Activated T-cell treated with anti-CD3 and anti-CD28 coated beads, Interleukin-2, amount 50 U/mL, for 48 hours (primary cell): ENCODE measurements around the gene MCU.
"Not testable (repeated sequence)": the region's sequence is repeated elsewhere in the genome, so short reads cannot be mapped to it uniquely, and the experiment has no call there.

Source experiments
- DNase-seq, 2 experiments: peaks; one replicate each; pipeline ENCODE4 v3.0.0-alpha.2; 2020

MCU gene

DNA sequence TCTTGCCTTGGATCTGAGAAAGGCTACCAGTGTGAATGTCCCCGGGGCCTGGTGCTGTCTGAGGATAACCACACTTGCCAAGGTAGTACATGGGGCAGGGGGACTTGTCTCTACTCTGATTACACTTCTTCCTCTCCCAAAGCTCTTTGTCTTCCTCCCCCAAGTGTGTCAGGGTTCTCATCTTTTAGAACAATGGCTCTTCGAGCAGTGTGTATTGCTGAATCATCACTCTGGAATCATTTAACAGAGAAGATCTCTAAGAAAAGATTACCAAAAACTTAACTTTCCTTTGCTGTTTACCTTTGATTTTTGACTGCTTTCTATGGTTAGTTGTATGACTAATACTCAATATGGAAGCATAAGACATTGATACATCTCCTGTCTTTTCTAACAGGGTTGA, 219.8 kb downstream of the MCU start:
- DNase-seq, result no peak

DNA sequence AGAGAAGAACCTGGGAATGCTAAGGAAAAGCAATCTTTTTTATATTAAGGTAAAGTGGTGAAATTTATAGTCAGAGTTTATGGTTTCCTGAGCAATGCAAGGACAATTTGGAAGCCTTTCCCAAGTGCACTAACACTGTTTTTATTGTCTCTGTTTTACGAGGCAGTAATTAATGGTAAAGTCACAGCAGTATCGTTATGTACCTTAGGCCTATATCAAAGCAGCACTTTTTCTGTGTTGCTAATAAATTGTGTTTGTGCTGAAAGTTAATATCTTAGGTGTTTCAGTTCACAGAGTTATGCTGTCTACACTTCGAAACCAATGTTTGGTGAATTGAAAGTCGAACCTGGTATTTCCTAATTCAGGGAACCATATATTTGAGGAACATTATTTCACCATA, 220.8 kb downstream of the MCU start:
- DNase-seq, result no peak

DNA sequence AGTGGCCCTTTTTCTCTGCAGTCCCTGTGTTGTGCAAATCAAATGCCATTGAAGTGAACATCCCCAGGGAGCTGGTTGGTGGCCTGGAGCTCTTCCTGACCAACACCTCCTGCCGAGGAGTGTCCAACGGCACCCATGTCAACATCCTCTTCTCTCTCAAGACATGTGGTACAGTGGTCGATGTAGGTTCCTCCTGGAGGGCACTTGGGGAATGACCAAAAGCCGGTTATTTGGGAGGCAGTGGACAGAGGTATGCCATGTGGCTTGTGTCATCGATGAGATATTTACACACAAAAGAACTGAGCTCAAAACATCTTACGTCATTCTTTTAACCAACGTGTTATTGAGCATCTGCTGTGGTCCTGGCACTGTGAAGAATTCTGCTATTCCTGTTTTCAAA, 221.3 kb downstream of the MCU start:
- no peak for DNase-seq

DNA sequence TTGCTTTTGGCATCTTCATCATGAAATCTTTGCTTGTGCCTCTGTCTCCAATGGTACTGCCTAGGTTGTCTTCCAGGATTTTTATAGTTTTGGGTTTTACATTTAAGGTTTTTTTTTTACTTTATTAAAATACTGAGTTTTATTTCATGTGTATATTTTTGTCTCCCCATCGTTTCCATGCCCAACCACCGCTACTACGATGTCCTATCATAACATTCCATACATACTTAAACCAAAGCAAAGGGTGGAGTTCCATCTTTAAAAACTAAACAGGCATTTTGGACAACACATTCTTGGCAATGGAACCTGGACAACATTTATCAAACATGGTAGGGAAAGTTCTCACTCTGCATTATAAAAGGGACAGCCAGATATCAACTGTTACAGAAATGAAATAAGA, 225.3 kb downstream of the MCU start:
- not testable (repeated sequence) for DNase-seq

DNA sequence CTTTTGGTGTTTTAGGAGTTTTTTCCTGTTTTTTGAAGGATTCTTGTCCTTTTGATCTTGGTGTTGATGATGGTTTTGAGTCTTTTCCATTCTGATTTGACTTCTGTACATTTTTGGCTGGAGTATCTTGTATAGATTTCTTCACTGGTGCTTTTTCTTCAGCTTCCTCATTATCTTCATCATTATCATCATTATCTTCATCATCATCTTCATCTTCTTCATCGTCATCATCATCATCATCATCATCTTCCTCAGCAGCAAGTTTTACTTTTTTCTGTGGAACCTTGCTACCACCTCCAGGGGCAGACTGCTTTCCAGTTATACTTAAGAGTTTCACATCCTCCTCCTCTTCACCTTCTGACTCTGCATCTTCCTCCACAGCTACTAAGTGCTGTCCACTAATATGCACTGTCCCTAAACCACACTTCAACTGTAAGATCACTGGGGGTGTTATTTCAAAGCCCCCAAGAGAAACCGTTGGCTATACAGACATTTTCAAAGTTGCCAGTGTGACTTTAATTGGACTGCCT, 225.9 kb downstream of the MCU start:
- not testable (repeated sequence) for DNase-seq

DNA sequence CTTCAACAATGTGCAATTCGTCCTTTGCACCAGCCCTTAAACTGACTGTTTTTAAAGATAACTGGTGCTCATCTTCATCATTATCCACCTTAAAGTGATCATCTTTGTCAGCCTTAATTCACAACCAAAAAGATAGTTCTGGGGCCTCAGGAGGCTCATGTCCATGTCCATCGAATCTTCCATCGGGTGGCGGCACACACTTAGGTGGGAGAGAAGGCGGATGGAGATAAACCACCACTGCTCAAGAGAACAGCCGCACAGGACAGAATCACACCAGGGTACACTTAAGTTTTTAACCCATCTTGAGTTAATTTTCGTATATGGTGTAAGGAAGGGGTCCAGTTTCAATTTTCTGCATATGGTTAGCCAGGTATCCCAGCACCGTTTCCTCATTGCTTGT, 226.4 kb downstream of the MCU start:
- no peak for DNase-seq

DNA sequence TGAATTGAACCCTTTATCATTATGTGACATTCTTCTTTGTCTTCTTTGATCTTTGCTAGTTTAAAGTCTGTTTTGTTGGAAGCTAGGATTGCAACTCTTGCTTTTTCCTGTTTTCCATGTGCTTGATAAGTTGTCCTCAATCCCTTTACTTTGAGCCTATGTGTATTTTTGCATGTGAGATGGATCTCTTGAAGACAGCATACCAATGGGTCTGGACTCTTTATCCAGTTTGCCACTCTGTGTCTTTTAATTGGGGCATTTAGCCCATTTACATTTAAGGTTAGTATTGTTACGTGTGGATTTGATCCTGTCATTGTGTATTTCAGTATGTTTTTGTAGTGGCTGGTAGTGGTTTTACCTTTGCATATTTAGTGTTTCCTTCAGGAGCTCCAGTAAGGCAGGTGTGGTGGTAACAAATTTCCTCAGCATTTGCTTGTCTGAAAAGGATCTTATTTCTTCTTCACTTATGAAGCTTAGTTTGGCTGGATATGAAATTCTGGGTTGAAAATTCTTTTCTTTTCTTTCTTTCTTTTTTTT, 229.3 kb downstream of the MCU start:
- not testable (repeated sequence) for DNase-seq

DNA sequence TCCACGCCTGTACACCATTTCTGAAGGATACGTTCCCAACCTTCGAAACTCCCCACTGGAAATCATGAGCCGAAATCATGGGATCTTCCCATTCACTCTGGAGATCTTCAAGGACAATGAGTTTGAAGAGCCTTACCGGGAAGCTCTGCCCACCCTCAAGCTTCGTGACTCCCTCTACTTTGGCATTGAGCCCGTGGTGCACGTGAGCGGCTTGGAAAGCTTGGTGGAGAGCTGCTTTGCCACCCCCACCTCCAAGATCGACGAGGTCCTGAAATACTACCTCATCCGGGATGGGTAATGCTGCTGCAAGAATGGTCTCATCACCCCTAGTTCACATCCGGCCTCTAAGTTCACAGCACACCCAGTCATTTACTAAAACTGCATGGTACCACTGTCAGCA, 232.4 kb downstream of the MCU start:
- no peak for DNase-seq

DNA sequence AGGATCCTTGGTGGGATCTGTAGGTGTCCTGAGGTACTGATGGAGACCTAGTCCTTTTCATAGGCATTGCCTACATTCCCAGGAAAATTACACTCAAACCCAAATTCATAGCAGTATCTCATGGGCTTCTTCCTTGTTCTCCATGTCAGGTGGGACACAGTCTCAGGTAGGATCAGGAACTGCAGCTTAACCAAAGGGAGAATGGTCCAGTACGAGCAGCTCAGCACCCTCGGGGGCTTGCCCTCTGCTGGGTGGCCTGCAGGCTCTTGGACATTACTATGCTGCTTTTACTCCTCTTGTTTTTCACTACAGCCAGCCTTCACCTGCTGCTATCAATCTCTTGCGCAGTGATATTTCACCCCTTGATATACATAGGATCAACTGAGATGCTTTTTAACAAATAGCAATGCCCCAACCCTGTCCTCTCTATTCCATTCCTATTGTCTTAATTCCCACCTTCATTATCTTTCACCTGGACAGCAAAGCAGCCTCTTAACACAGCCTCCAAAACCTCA, 234.1 kb downstream of the MCU start:
- no peak for DNase-seq

DNA sequence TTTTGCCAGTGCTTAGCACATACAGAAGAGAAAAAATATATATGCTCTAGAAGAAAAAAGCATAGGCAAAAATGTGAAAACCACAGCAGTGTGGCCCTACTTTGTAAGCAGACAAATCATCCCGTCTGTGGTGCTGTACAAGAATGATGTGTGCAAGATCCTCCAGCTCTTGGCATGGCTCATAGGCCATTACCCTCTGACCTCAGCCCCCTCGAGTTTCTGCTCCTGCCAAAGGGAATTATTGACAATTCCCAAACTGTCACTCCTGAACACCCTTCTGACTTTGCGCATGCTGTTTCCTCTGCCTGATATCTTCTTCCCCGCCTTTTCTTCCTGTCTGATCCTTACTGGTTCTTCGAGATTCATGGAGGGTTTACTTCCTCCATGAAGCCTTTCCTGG, 235.5 kb downstream of the MCU start:
- no peak for DNase-seq

DNA sequence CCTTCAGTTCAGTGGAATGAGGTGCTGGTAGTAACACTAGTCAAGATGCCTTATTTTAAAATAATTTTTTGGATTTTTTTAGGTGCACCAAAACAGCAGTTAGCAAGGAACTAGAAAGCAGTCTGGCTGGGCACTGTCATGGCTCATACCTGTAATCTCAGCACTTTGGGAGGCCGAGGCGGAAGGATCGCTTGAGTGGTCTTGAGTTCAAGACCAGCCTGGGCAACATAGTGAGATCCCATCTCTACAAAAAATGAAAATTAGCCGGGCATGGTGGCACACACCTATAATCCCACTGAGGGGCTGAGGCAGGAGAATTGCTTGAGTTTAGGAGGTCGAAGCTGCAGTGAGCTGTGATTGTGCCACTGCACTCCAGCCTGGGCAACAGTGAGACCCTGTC, 236.9 kb downstream of the MCU start:
- no peak for DNase-seq

DNA sequence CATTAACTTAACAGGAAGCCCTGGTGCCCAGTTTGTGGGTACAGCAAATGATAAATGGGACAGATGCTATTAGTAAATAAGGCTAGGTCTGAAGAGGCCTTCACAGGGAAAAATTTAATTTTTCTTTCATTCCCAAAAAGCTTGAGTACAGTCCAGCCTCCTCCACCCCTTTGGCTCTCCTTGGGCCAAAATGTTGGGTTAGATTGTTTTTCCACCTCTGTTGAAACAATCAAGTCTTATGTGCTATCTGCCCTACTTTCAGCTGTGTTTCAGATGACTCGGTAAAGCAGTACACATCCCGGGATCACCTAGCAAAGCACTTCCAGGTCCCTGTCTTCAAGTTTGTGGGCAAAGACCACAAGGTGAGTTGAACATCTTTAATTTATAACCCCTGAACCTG, 238.3 kb downstream of the MCU start:
- DNase-seq, result no peak

DNA sequence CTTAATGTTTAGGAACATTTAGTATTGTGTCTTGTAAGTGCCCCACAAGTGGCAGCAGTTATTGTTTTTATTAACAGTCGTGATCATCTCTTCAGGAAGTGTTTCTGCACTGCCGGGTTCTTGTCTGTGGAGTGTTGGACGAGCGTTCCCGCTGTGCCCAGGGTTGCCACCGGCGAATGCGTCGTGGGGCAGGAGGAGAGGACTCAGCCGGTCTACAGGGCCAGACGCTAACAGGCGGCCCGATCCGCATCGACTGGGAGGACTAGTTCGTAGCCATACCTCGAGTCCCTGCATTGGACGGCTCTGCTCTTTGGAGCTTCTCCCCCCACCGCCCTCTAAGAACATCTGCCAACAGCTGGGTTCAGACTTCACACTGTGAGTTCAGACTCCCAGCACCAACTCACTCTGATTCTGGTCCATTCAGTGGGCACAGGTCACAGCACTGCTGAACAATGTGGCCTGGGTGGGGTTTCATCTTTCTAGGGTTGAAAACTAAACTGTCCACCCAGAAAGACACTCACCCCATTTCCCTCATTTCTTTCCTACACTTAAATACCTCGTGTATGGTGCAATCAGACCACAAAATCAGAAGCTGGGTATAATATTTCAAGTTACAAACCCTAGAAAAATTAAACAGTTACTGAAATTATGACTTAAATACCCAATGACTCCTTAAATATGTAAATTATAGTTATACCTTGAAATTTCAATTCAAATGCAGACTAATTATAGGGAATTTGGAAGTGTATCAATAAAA, 240.5 kb downstream of the MCU start:
- no peak for DNase-seq

DNA sequence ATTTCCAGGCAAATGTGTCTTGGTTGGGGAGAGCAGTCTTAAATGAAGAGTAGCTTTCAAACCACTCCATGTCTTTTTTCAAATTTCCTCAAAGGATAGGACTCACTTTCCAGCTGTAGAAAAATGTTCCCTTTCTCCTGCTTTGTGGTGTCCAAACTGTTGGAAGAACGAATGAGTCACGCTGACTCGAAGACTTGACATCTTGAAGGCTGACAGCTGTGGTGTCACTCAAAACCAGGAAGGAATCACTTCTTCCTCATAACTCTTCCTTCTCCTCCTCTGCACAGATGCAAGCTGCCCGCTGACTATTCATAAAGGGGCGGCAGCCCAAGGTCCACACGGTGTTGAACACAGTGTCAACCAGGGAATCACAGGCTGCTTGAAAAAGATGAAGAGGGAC, 243.4 kb downstream of the MCU start:
- no peak for DNase-seq
